DMS79 treated with DMSO at 0.1 percent for 48 hours (cell line): ENCODE measurements around the gene CRB2.
A peak's percentile ranks its signal among the peaks of the same experiment; 100 is the strongest.

Experiments used
- DNase-seq: peaks from one replicate; lab custom pipeline; 2025; lab: John Stamatoyannopoulos, UW

Gene CRB2

DNA sequence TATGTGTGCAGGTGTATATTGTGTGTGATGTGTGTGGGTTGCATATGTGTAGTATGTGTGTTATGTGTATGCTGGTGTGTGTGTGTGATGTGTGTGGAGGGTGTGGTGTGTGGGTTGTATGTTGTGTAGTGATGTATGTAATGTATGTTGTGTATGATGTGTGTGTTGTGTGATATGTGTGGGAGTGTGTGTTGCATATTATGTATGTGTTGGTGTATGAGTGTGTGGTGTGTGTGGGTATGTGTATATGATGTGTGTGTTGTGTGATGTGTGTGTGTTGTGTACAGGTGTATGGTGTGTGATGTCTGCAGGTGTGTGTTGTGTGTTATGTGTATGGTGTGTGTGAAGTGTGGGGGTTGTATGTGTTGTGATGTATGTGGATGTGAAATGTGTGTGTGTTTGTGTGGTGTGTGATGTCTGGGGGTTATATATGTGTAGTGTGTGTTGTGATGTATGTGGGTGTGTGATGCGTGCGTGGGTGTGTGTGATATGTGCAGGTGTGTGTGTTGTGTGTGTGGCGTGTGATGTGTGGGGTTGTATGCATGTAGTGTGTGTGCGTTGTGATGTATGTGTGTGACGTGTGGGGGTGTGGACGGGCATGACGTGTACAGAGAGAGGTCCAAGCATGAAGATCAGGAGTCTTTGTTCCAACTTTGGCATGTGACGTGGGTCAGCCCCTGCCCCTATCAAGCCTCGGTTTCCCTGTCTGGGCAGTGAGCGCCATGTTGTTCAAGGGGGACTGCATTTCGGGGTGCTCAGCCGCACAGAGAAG lies 8.5 kb upstream of the CRB2 start:
- no peak for DNase-seq

DNA sequence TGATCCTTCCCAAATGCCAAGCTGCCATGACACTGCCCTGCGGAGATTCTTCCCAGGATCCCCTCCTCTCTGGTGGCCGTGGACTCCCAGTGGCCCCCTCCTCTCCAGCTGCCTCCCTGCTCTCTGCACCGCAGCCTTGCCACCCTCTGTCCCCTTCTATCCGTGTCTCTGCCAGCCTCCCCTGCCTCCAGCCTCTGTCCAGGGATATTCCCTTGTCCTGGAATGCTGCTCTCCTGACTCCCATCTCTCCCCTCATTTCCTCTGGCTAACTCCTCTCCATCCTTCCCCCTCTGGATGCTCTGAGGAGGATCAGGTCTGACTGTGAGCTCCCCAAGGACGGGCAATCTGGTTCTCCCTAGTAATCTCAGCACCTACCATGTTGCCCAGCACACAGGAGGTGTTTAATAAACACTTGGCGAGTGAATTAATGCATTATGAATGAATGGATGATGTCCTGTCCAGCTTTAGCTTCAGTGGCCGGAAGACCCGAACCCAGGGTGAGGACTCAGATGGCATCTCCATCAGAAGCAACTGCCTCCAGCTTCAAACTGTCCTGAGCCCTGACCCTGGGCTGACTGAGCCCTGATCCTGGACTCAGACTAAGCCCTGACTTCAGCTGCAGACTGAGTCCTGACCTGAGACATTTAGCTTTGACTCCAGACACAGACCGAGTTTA lies 7.5 kb upstream of the CRB2 start:
- no peak for DNase-seq

DNA sequence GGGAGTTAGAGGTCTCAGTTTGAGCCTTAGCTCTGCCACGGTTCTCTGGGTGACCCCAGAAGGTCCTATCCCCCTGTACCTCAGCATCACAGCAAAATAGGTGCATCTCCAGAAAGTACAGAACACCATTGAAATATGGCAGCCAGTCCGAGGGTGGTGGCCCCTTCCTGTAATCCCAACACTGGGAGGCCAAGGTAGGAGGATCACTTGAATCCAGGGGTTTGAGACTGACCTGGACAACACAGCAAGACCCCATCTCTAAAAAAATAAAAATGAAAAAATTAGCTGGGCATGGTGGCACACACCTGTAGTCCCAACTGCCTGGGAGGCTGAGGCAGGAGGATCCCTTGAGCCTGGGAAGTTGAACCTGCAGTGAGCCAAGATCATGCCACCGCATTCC lies 7.0 kb upstream of the CRB2 start:
- DNase-seq: no peak

DNA sequence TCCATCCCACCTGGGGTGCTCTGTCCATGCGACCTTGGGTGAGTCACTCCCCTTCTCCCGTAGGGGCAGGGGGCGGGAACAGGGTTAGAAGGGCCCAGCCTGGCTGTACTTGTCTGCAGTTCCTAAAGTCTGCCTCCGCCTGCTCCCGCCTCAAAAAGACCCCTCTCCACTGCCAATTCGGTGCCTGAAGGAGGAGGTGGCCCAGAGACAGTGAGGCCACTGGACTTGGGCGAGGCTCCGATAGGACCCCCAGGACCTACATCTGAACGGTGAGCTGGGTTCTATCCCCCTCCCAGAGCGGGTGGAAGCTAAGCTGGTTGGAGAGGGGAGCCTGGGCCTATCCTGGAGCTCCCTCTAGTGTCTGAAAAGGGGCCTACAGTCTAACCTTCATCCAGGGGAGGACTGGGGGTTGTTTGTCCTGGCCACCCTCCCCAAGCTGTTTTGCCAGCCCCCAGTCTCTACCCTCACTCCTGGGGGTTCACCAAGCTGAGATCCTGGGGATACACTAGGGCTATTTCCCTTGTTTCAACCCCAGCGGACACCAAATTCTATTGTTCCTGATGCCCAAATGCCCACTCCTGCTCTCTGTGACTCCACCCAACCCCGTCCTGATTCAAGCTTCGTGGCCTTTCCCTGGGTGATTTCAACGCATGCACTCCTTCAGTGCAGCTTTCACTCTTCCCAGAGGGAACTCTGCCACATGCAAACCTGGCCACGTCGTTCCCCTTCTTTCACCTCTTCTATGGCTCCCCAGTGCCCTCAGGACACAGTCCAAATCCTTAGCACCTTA lies 6.1 kb upstream of the CRB2 start:
- DNase-seq: peak; percentile 77

DNA sequence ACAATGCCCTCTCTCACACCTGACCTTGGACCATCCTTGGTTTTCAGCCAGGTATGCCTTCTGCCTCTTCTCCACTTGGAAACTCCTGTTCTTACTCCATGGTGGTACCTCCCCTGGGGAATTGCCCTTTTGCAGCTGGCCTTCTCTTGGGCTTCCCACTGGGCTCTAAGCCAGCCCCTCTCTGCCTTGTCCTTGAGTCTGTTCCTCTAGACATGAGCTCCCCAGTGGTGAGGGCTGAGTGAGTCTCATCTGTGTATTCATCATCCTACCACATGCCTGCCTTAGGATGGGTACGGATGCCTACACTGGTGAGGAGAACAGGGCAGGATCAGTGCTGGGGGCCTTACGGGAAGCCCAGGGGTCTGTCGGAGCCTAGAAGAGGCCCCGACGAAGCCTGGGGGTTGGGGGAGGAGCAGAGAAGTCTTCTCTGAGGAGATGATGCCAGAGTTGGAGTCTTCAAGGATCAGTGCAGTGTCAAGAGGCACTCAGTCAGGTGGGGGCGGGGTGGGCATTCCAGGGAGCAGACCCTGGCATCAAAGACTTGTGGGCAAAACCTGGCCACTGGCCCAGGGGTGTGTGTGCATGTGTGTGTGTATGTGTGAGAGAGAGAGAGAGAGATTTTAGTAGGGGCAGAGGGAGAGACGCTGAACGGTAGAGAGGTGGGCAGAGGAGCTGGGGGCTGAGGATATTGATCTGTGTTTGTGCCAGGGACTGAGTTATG lies 5.2 kb upstream of the CRB2 start:
- DNase-seq: peak; percentile 93

DNA sequence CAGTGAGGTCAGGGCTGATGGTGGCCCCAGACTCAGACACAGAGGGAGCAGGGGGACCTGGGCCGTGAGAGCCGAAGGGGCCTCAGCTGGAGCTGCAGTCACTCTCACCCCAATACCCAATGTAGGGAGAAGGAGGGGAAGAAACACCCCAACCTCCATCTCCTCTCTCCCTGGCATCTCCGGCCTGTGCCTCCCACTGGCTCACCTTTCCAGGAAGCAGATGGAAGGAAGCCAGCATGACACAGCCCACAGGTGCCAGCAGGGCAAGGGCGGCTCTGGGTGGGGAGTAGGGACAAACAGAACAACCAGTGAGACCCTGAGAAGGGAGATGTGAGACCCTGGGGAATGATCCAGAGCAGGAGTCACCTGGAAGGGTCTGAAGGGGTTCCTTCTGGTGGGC lies 3.0 kb upstream of the CRB2 start:
- no peak for DNase-seq

DNA sequence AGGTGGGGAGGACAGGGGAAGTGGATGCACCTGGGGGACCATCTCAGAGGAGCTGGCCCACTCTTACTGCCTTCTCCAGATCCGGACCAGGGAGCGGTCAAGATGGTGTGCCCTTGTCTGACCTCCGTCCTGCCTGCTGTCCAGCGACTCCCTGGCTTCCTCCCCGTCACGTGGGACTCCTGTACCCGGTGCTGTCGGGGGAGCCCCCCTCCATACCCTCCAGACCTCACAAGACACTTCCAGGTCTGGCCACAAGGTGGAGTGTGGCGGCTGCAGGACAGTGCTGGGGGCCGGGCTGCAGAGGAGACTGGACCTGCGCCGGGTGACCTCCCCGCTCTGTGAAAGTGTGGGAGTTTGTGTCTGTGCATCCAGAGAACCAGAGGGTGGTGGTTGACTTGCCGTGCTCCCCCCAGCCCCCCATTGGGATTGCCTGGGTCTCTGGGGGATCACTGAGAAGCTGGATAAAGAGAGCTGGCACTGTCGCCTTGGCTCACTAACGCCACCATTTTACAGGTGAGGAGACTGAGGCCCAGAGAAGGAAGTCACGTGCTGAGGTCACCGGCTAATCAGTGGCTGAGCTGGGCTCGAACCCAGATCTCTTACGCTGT lies 1.9 kb upstream of the CRB2 start:
- DNase-seq: no peak

DNA sequence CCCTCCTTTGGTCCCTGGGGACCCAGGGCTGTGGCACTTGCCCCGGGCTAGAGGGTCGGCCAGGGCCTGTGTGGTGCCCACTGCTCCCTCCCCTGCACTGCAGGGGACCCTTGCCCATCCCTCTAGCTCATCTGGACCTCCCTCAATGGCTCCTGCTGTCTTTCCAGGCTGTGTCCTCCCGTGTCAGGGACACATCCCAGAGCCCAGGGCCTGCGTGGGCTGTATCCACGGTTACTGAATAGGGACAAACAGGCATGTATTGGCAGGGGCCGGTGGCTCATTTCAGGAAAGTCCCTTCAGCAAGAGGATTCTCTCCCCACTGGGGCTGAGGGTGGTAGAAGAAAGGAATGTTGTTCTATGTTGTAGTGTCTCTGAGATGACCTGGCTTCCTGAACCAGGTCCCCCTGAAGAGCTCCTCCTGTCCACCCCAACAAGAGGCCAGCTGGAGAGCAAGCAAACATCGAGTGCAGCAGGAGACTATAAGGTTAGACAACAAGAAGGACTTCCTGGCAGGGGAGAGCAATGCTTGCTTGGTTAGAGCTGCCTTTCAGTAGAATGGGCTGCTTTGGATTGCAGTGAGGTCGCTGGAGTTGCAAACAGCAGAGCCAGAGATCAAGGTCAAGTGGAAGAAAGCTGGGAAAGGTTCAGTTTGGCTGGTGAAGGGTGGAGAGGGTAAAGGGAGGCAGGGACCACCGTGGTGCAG lies 1.0 kb upstream of the CRB2 start:
- no peak for DNase-seq

DNA sequence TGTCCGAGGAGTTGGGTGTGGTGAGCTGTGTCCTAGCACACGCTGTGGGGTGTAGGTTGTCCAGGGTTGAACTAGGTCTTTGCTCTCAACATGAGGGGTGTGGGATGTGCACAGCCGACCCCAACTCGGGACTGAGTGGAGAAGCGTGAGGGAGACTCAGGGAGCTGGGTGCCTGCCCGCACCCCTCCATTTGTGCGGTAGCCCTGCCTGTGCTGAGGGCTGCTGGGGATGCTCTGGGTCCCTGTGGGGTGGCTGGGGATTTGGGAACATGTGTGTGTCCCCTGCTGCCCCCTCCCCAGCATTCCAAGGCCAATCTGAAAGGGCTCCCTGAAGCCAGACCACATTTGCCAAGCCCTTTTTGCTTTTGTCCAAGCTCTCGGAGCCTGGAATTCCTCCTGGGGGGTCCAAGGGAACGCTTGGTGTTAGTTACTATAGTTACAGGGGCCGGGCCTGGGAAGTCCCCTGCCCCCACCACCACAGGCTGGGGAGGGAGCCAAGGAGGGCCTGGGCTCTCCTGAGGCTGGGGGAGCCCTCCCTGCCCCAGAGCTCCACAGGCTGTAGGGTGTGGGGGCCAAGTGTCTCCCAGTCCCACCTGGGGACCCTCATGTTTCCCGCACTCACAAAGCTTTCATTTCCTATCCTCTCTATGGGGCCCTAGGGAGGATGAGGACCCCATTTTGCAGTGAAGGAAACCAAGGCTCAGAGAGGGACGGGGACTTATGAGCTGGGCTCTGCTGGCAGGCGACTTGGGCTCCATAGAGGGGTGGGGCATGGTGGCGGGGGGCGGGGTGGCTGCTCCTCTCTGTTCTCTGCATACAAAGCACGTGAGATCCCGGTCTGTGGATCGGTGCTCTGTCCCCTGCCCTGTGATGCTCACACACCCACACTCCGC lies 1.1 kb downstream of the CRB2 start:
- DNase-seq: no peak

DNA sequence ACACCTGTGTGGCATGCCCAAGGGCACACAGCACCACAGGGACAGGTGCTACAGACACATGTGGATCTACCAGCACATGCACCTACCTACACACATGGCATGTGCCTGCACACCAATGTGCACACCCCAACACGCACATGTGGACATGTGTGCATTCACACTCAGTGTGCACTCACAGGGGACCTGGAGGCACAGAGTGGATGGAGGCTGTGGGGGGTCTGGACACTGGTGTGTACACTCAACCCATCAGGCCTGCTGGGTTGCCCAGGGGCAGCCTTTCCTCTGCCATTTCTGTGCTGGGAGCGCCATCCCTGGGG lies 1.7 kb downstream of the CRB2 start:
- DNase-seq: no peak

DNA sequence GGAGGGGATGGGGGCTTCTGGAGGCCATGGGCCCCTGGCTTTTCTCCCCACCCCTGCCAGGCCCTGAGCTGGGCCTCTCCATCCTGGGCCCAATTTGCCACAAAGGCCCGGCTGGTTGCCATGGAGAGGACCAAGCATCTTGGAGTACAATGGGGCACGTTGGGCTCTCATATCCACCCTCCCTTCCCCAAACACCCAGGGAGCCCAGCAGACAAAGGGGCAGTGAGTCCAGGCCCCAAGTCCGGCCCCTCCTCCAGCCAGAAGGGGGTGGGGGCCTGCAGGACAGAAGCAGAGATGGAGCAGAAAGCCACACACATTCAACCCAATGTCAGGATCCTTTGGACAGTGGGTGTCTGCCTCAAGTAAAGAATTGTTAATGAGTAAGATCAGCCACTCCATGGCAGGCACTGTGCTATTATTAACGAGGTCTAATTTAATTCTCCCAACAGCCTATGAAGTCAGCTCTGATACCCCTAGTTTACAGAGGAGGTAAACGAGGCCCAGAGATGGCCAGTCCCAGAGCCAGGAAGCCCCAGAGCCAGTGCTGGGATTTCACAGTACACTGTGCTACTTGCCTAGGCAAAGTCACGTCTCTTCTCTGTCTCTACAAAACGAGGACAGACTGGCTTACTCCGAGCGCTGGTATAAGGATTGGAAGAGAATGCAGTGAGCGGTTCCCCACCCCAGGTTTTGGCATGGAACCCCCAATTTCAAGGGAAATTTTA lies 2.3 kb downstream of the CRB2 start:
- no peak for DNase-seq

DNA sequence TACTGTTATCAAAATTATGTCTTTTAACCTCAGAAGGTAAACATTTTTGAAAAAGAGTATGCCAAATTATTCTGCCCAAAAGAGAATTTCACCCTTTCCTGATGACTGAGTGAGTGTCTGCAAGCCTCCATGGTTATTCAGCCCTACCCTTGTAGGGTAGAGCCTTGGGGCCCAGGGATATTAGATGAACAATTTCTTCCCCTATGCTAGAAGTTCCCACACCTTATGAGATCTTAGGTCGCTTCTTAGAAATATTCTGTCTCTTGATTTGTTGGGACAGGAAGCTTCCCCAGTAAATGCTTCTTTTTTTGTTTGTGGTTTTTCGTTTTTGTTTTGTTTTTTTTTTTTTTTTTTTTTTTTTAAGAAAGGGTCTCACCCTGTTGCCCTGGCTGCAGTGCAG lies 3.1 kb downstream of the CRB2 start:
- no peak for DNase-seq

DNA sequence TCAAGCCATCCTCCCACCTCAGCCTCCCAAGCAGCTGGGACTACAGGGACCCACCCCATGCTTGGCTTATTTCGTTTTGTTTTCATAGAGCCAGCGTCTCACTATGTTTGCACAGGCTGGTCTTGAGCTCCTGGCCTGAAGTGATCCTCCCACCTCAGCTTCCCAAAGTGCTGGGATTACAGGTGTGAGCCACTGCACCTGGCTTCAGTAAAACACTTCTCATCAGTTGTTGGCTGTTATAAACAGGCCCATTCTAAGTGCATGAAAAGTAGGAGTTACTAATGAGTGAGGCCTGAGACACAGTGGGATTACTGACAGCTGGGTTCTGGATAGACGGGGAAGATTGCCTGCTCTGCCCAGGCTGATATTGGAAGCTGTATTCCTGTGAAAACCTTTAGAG lies 3.5 kb downstream of the CRB2 start:
- peak; percentile 10 for DNase-seq

DNA sequence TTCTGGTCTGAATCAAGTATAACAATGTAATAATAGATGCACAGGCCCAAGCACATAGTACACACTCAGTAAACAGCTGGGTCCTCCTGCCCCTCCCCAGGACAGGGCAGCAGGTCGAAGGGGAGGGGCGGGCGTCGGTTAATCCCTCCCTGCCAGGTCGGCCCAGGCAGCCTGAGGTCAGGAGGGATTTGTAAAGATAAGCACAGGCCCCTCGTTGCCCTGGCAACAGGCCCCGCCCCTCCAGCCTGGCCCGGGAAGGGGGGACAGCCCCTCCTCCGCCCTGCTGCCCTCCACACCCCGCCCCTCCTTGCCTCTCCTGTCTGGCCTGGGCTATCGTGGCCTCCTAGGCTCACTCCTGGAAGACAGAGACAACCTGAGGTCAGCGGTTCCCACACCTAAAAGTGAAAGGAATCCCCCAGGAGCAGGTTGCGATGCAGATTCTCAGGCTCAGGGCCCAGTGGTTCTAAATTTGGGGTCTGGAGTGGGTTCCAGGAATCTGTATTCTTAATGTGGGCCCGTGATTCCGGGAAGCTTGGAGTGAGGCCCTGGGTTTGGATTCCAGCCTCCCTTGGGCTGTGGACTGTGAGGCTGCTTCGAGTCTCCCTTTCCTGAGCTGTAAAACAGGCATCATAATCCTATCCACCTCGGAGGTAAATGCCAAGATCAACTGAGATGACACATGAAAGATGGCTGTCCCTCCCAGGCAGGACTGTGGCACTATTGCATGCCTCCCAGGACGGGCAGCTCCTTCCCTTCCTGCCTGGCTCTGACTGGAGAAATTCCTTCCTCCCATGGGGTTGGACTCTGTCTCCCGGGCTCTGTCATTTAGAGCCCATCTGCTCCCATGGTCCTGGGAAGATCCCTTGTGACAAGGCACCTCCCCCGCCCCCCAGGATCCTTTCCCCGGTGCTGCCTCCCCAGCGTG lies 4.4 kb downstream of the CRB2 start:
- DNase-seq: no peak

DNA sequence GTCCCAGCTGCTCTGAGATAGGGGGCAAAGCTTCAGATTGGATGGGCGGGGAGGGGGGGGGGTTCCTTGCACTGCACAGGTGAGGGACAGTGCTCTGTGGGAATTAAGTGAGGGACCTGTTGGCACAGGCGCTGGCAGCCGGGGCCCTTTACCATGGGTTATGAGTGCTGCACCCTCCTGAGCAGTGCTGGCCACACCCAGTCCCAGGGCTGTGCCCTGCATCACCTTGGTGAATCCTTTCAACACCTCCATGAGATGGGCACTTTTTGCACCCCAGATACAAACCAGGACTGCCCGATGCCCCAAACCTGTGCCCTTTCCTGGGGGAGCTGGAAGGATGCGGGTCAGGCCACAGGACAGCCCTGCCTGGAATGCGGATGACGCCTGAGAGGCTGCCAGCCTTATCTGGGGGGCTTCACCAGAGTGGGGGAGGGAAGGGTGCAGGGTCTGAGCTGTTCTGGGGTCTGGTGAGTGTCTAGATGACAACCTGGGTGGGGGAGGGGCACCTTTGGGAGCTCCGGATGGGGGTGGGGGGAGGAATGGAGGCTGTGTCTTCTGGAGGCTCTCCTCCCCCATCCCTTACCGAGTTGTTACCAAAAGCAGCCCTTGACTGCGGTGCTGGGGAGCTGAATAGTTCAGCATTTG lies 5.2 kb downstream of the CRB2 start:
- DNase-seq: no peak

DNA sequence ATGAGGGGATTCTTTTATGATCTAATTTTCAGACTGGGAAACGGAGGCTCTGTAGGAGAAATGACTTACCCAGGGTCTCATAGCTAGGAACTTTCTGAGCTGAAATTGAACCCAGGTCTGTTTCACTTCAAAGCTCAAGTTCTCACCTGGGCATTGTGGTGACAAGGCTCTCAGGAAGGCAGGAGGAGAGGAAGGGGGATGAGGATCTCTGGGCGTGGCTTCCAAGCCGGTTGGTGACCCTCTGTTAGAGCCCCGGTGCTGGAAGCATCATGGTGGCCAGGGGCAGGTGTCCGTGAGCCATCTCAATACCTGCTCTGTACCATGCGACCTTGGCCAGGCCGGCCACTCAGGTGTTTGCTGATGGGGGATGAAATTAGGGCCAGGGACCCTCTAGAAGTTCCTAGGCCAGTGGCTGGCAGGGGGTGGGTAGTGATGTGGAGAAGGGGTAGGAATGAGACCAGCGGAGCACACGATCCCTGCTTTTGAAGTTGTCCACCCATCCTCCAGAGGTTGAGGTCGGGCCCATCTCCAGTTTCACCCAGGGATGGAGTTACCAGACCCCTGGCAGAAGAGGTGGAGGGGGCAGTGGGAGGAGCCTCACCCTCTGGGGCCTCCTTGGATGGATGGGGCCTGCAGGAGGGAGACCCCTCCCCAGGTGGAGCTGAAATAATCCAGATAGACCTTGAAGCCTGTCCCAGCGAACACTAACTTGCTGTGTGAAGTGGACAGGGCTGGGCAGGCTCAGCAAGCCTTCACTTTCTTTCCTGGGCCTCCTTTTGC lies 5.9 kb downstream of the CRB2 start:
- no peak for DNase-seq

DNA sequence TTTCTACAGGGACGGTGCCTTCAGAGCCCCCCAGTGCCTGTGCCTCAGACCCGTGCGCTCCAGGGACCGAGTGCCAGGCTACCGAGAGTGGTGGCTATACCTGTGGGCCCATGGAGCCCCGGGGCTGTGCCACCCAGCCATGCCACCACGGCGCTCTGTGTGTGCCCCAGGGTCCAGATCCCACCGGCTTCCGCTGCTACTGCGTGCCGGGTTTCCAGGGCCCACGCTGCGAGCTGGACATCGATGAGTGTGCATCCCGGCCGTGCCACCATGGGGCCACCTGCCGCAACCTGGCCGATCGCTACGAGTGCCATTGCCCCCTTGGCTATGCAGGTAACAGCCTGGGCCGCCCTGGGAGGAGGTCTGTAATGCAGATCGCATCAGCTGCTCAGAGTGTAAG lies 6.9 kb downstream of the CRB2 start:
- DNase-seq: no peak
